22Rv1 (cell line): Measurements from ENCODE around the gene ZNF439.
"Not testable (repeated sequence)": the region's sequence is repeated elsewhere in the genome, so short reads cannot be mapped to it uniquely, and the experiment has no call there.

Experiments used
- H3K27ac ChIP-seq: fragments of 450-650 bp; 2 replicates; pipeline ENCODE4 v1.5.1; 2017
- CTCF ChIP-seq: fragments of 450-650 bp; IDR thresholded peaks from 2 replicates; pipeline ENCODE4 v1.5.1; 2017; ENCODE audit warnings: mild to moderate bottlenecking
- ZFX ChIP-seq: fragments of 450-650 bp; IDR thresholded peaks from 2 replicates; pipeline ENCODE4 v1.6.1; 2017; ENCODE audit warnings: antibody characterized with exemption, borderline replicate concordance

ZNF439 gene

GRCh38 chr19:11890634-11891033, 42.1 kb downstream of the ZNF439 start:
- no peak overlapping the region for H3K27ac ChIP-seq
- TF ChIP-seq ZFX, result no peak
- TF ChIP-seq CTCF, result no peak

GRCh38 chr19:11894851-11895250, 46.3 kb downstream of the ZNF439 start:
- H3K27ac ChIP-seq, result no peak overlapping the region
- TF ChIP-seq CTCF (no peak), ZFX (no peak)

GRCh38 chr19:11902228-11902627, 53.7 kb downstream of the ZNF439 start:
- H3K27ac ChIP-seq, result no peak overlapping the region
- TF ChIP-seq CTCF (no peak), ZFX (no peak)

GRCh38 chr19:11905928-11906327, 57.4 kb downstream of the ZNF439 start:
- H3K27ac ChIP-seq, result no peak overlapping the region
- no peak for TF ChIP-seq ZFX
- no peak for TF ChIP-seq CTCF

- H3K27ac ChIP-seq, result not testable (repeated sequence)
These were observed 63.4 kb downstream of the ZNF439 start for GRCh38 chr19:11911937-11912336.

- not testable (repeated sequence) for H3K27ac ChIP-seq
These were observed 66.0 kb downstream of the ZNF439 start for GRCh38 chr19:11914417-11915051.
